ENCODE results near the gene COX11.

Gene COX11

GRCh38 chr17:54916721-54917120, 51.7 kb downstream of the COX11 start:
- Histone ChIP-seq H3K4me3 (ENCODE audit: low read depth, low read length) (no peak overlapping the region), H3K36me3 (replicated peaks) (peaks cover 28% of the 10 kb centered on the region), H3K27me3 (replicated peaks) (no peaks in the 10 kb centered on the region), H3K27ac (no peak overlapping the region)
- in situ Hi-C loops (cut with HindIII; ENCODE audit: low pct_ligation_motif_present, low sequenced_read_pairs): no loop called here
- no peak for TF ChIP-seq CTCF (IDR thresholded peaks at IDR 0.05; ENCODE audit: low read depth, low read length, missing control alignments)
- DNase-seq: no peak
